Measurements from ENCODE around the gene WNT7B. TPM values are rescaled to one million over a fixed set of nuclear protein-coding genes. Genes with fewer than 3 reads are reported as not detected.

Gene WNT7B
- total RNA-seq, 1 experiment from 2014 or later, result 66.9 TPM

DNA sequence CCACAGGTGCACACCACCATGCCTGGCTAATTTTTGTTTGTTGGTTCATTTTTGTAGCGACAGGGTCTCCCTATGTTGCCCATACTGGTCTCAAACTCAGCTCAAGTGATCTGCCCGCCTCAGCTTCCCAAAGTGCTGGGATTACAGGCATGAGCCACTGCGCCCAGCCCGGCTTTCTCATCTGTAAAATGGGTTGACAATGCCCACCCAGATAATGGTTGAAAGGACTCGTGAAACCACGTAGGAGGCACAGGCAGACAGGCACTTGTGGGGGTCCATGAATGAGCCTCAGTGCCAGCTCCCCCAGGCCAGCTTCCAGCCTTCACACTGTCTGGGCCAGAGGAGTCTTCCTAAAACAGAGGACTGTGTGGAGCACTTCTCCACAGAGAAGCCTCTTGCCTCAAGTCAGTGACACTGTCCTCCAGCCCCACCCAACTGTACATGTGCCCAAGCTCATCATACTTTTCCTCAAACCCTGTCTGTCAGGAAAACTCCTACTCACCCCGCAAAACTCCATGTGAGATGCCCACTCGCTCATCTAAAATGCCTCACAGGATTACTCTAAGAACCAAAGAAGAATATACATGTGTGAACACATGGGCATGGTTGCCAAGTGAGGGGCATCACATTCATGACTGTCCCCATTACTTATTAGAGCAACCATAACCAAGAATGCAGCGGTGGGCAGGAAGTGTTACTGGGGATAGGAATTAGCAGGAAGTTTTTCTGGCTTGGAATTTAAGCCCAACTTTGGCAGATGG, 32.1 kb upstream of the WNT7B start:
- Histone ChIP-seq H2AFZ (no peak overlapping the region), H3K79me2 (ENCODE audit: low read depth) (no peaks in the 10 kb centered on the region), H3K27ac (no peak overlapping the region), H3K9me3 (ENCODE audit: insufficient read depth, low read depth) (0 out of 2 replicates have a peak, but pooled peaks cover 4% of the 10 kb centered on the region), H4K20me1 (ENCODE audit: insufficient read depth) (no peaks in the 10 kb centered on the region), H3K36me3 (ENCODE audit: low read depth) (no peaks in the 10 kb centered on the region), H3K9me2 (ENCODE audit: insufficient read depth) (no peaks in the 10 kb centered on the region), H3F3A (ENCODE audit: insufficient read depth, low read depth) (peaks cover 33% of the 10 kb centered on the region; the same call in 1 of the 2 replicates), H3K4me1 (replicated peaks; ENCODE audit: insufficient read depth) (peaks cover 33% of the 10 kb centered on the region), H3K4me2 (no peak overlapping the region), H3K27me3 (ENCODE audit: insufficient read depth, low read depth) (no peaks in the 10 kb centered on the region), H3K4me3 (no peak overlapping the region)
- intact Hi-C loops (cut with micrococcal nuclease; ENCODE audit: unreplicated experiment), result no loop called here
- ChIA-PET POLR2A (ENCODE audit: unreplicated experiment) (no interaction called here), CTCF (interaction anchor here (0.6 kb wide), 1 partner anchor 108 kb away, joined by 6 read pairs; no protein-coding TSS in a partner anchor)
- no peak for DNase-seq
- no peak for TF ChIP-seq EZH2 (IDR thresholded peaks at IDR 0.05; ENCODE audit: low read depth)
- TF ChIP-seq, protein P1, sequence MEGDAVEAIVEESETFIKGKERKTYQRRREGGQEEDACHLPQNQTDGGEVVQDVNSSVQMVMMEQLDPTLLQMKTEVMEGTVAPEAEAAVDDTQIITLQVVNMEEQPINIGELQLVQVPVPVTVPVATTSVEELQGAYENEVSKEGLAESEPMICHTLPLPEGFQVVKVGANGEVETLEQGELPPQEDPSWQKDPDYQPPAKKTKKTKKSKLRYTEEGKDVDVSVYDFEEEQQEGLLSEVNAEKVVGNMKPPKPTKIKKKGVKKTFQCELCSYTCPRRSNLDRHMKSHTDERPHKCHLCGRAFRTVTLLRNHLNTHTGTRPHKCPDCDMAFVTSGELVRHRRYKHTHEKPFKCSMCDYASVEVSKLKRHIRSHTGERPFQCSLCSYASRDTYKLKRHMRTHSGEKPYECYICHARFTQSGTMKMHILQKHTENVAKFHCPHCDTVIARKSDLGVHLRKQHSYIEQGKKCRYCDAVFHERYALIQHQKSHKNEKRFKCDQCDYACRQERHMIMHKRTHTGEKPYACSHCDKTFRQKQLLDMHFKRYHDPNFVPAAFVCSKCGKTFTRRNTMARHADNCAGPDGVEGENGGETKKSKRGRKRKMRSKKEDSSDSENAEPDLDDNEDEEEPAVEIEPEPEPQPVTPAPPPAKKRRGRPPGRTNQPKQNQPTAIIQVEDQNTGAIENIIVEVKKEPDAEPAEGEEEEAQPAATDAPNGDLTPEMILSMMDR (conservative IDR thresholded peaks at IDR 0.05), result no peak
- BruUV-seq (replicated peaks), result no TSS peak

DNA sequence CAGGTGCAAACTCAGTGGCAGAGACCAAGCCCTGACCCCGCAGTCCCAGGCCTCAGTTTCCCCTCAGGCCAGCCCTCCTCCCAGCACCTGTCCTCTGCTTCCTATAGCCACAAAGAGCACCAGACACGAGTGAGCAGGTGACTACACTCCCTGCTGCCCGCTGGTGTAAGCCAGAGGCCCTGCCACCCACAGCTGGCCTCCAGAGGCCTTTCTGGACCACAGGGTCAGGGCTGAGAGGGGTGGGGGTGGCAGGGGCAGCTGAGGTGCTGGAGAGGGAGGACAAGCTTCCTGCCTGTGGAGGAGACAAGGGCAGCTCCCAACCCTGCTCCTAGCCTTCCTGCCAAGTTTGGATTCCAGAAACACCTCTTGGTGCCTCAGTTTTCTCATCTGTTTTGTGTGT, 31.3 kb upstream of the WNT7B start:
- Histone ChIP-seq H3K36me3 (ENCODE audit: low read depth) (no peaks in the 10 kb centered on the region), H3K27me3 (ENCODE audit: insufficient read depth, low read depth) (no peaks in the 10 kb centered on the region), H2AFZ (no peak overlapping the region), H3K4me1 (replicated peaks; ENCODE audit: insufficient read depth) (peaks cover 33% of the 10 kb centered on the region), H3K27ac (no peak overlapping the region; the same call in 1 of the 2 replicates), H4K20me1 (ENCODE audit: insufficient read depth) (no peaks in the 10 kb centered on the region), H3K79me2 (ENCODE audit: low read depth) (no peaks in the 10 kb centered on the region), H3K9me3 (ENCODE audit: insufficient read depth, low read depth) (0 out of 2 replicates have a peak, but pooled peaks cover 4% of the 10 kb centered on the region), H3F3A (ENCODE audit: insufficient read depth, low read depth) (peaks cover 28% of the 10 kb centered on the region; the same call in 1 of the 2 replicates), H3K9me2 (ENCODE audit: insufficient read depth) (no peaks in the 10 kb centered on the region), H3K4me2 (no peak overlapping the region), H3K4me3 (no peak overlapping the region)
- DNase-seq, result no peak
- ChIA-PET CTCF (interaction anchor here (0.8 kb wide), 1 partner anchor 65 kb away, joined by 7 read pairs; no protein-coding TSS in a partner anchor), POLR2A (ENCODE audit: unreplicated experiment) (no interaction called here)
- no TSS peak for BruUV-seq (replicated peaks)
- TF ChIP-seq, protein P1 (conservative IDR thresholded peaks at IDR 0.05), result no peak
- no peak for TF ChIP-seq EZH2 (IDR thresholded peaks at IDR 0.05; ENCODE audit: low read depth)
- intact Hi-C loops (cut with micrococcal nuclease; ENCODE audit: unreplicated experiment), result no loop called here

DNA sequence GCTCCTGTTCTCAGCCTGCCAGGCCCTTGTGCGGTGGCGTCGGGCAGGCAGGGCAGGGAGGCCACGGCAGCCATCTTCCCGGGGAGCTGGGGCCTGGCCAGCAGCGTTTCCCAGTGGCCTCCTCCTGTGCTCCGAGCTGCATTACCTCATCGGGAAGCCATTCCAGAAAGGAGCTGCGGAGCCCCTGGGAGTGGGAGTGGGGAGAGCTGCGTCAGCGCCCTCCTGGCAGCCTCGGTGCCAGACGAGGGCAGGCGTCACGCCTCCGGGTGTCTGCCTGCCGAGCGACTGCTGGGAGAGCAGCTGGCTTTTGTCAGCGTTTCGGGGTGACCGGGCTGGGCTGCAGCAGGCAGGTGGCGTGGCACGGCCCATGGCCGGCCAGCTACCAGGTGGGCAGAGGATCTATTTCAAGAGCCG, 30.9 kb upstream of the WNT7B start:
- intact Hi-C loops (cut with micrococcal nuclease; ENCODE audit: unreplicated experiment), result loop anchor here (2.0 kb wide), 2 partner anchors 29 to 63 kb away; no protein-coding TSS in a partner anchor
- no peak overlapping the region for H2AFZ ChIP-seq
- H3K9me3 ChIP-seq (ENCODE audit: insufficient read depth, low read depth), result 0 out of 2 replicates have a peak, but pooled peaks cover 4% of the 10 kb centered on the region
- peak overlapping the region; percentile 73 for H3K27ac ChIP-seq
- no TSS peak for BruUV-seq (replicated peaks)
- no peaks in the 10 kb centered on the region for H3K9me2 ChIP-seq (ENCODE audit: insufficient read depth)
- no peaks in the 10 kb centered on the region for H3K27me3 ChIP-seq (ENCODE audit: insufficient read depth, low read depth)
- DNase-seq, result peak in 1 of 2 experiments; percentile 50
- TF ChIP-seq, protein P1 (conservative IDR thresholded peaks at IDR 0.05), result no peak
- TF ChIP-seq EZH2 (IDR thresholded peaks at IDR 0.05; ENCODE audit: low read depth), result no peak
- H3K4me3 ChIP-seq, result no peak overlapping the region
- H3K4me1 ChIP-seq (replicated peaks; ENCODE audit: insufficient read depth), result peaks cover 28% of the 10 kb centered on the region
- peak overlapping the region; percentile 100 for H3K4me2 ChIP-seq
- ChIA-PET POLR2A (ENCODE audit: unreplicated experiment) (no interaction called here), CTCF (interaction anchor here (0.8 to 2.5 kb wide), 4 partner anchors 11 to 69 kb away, joined by 3 to 32 read pairs (median 6); no protein-coding TSS in a partner anchor)
- peaks cover 28% of the 10 kb centered on the region; the same call in 1 of the 2 replicates for H3F3A ChIP-seq (ENCODE audit: insufficient read depth, low read depth)
- no peaks in the 10 kb centered on the region for H4K20me1 ChIP-seq (ENCODE audit: insufficient read depth)
- H3K36me3 ChIP-seq (ENCODE audit: low read depth), result no peaks in the 10 kb centered on the region
- H3K79me2 ChIP-seq (ENCODE audit: low read depth), result no peaks in the 10 kb centered on the region

Measured in PC-9 (cell line).